ENCODE results near the gene CDH23. TPM values are rescaled to one million over a fixed set of nuclear protein-coding genes. Genes with fewer than 3 reads are reported as not detected.

Gene CDH23
- total RNA-seq, 1 experiment from 2014 or later: 0.14 TPM

- no peak for DNase-seq (ENCODE audit: low spot score)
These were observed 242.4 kb downstream of the CDH23 start for GRCh38 chr10:71638822-71639719.

- no peak for DNase-seq (ENCODE audit: low spot score)
These were observed 243.9 kb downstream of the CDH23 start for GRCh38 chr10:71640607-71641006.

- no peak for DNase-seq (ENCODE audit: low spot score)
These were observed 244.7 kb downstream of the CDH23 start for GRCh38 chr10:71641449-71641848.

DNA sequence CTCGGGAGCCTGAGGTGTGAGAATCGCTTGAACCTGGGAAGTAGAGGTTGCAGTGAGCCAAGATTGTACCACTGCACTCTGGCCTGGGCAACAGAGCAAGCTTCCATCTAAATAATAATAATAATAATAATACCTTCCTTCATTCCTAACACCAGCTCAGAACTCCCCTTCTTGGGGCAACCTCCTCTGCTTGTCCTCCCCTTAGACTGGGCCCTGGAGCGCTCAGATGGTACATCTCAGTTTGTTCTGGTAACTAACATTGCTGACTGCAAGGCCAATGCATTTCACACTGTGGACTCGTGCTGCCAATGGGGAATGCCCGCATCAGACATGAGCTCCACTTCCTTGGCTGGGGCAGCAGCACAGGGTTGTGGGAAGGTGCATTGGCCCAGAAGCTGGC lies 245.3 kb downstream of the CDH23 start:
- DNase-seq (ENCODE audit: low spot score): no peak

DNA sequence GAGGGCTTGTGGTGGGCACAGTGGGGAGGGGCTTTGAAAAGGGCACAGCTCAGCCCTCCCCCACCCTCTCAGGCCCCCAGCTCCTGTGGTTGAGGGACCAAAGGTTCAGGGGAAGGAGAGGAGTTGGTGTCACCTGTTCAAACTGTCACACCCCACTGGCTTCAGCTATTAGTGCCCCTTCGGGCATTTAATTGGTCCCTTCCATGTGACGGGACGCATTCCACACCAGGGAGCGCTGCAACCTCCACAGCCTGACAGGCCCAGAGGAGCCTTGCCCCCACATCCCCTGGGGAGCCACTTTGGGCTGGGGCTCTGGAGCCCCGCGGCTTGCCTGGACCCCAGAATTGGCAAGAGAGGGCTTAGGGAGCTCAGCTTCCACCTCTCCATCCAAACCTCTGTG lies 247.2 kb downstream of the CDH23 start:
- DNase-seq (ENCODE audit: low spot score): no peak

GRCh38 chr10:71644307-71645180 lies 247.8 kb downstream of the CDH23 start:
- no peak for DNase-seq (ENCODE audit: low spot score)

DNA sequence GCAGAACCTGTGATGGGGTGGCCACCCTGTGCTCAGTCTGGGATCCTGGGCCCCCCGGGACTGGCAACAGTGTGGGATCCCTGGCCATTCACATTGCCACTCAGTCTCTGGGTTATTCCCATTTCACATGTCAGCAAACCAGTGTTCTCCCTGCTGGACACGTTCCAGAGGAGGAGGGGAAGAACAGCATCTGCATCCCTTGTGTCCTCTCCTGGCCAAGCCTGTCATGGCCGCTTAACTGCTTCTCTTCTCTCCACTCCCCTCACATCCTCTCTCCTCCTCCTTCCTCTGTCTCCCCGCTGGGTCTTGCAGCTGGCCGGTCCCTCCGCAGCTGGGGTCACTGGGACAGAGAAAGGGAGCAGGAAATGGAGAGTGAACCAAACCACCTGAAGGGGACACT lies 248.5 kb downstream of the CDH23 start:
- no peak for DNase-seq (ENCODE audit: low spot score)

- DNase-seq (ENCODE audit: low spot score): no peak
These were observed 249.3 kb downstream of the CDH23 start for GRCh38 chr10:71646037-71646436.

DNA sequence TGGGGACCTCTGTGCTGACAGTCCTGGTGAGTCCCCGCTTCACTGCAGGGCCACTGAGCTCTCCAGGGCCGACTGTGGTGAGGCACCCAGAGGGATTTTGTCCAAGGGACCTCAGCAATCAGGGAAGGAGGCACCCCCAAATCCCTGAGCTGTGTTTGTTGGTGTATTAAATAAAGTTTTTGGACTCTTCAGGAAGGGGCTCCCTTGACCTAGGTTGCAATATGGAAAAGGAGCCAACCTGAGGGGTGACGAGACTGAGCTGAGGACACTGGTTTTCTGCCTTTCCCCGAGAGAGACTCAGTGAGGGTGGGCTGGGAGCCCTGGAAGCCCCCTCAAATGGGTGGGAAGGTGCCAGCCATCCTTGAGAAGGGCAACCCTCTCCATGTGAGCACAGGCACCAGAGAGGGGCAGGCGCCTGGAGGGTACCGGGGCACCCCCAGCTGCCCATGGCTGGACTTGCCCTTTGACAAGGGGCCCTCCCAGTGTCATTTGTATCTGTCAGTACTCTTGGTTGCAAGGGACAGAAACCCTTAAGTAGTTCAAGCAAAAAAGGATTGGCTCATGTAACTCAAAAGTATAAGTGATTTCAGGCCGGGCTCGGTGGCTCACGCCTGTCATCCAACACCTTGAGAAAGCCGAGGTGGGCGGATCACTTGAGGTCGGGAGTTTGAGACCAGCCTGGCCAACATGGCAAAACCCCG lies 250.0 kb downstream of the CDH23 start:
- DNase-seq (ENCODE audit: low spot score): no peak

DNA sequence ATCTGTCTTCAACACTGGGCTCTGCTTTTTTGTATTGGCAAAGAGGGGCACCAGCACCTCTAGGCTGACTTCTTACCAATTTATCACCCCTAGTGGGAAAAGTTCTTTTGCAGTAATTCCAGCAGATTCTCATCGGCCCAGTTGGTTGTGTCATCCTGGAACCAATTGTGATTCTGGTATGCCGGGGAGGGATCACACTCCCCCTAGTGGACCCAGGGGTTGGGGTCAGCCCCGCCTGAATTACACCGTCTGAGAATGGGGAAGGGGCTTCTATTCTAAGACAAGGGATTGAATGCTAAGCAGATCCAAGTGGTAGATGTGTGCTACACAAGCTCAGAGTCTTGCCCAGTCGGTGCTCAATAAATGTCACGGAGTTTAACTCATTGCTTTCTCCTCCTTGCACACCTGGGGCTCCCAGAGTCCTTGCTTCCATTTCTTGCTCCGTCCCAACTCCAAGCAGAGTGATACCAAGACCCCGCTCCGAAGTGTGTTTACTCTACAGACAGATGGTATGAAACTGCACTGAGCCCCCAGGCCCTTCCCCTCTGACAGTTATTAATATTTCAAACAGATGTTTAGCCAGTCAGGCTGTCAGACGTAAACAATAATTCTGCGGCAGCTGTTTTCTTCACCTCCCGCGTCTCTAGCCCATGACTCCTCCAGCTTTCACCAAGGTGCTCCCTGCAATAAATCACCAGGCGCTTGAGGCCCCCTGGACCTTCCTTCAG lies 251.0 kb downstream of the CDH23 start:
- no peak for DNase-seq (ENCODE audit: low spot score)

DNA sequence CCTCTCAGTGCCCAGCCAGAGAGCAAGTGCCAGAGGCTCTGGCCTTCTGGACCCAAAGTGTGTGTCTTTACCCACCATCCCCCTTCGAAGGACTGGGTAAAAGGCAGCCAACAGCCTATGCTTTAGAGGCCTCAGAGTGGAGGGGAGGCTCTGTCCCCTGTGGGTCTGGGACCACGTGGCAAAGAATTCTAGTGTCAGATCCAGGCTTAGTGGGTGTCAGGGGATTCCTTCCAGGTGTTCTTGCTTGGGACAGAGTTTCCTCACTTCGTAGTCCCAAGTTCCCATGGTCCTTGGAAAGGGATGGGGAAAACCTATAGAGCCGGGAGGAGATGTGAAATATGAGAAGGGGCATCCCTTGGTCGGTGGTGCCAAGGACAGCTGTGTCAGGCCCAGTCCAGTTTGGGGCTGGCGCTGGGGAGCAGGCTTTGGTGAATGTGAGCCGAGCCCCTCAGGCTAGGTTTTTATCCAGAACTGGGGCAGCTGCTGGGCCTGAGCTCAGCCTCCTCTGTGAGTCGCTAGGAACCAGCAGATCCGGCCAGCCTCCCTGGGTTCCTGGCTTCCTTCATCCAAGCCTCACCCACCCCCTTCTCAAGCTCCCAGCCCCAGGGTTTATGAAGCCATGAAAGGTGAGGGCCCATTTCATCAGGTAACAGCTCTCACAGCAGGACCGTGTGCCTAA lies 251.7 kb downstream of the CDH23 start:
- no peak for DNase-seq (ENCODE audit: low spot score)

- DNase-seq (ENCODE audit: low spot score): peak; percentile 55
These were observed 252.2 kb downstream of the CDH23 start for GRCh38 chr10:71648933-71649320.

- DNase-seq (ENCODE audit: low spot score): no peak
These were observed 252.9 kb downstream of the CDH23 start for GRCh38 chr10:71649631-71650030.

DNA sequence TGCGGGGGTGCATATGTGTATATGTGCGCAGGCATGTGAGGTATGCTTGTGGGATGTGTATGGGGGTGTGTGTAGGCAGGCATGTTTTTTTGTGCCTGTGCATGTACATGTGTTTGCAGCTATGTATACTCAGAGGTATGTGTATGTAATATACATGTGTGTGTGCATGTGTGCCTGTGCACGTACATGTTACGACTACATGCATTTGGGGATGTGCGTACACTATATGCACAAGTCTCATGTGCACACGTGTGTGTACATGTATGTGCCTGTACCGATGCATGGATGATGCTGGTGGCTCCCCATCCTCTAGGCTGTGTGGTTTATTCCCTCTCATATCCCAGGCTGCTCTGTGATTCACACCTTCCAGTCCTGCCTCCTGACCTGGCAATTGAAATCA lies 253.7 kb downstream of the CDH23 start:
- DNase-seq (ENCODE audit: low spot score): no peak

GRCh38 chr10:71651428-71651827 lies 254.7 kb downstream of the CDH23 start:
- no peak for DNase-seq (ENCODE audit: low spot score)

- no peak for DNase-seq (ENCODE audit: low spot score)
These were observed 255.2 kb downstream of the CDH23 start for GRCh38 chr10:71651928-71652327.

DNA sequence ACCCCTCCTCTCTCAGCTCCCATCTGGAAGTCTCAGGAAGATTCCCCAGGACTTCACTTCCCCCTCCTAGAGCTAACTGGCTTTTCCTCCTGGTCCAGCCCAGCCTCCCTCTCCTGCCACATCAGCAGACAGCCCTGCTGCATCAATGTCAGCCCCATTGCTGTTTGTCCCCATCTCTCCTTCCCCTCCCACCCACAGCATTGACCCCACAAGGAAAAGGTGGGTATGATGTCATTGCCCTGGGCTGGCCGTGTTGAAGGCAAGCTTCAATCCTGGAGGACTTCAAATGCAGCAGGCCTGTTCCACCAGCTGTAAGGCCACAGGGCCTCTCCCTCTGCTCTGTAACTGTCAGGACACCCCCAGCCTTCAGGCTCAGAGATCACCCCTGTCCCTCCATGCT lies 256.3 kb downstream of the CDH23 start:
- no peak for DNase-seq (ENCODE audit: low spot score)

DNA sequence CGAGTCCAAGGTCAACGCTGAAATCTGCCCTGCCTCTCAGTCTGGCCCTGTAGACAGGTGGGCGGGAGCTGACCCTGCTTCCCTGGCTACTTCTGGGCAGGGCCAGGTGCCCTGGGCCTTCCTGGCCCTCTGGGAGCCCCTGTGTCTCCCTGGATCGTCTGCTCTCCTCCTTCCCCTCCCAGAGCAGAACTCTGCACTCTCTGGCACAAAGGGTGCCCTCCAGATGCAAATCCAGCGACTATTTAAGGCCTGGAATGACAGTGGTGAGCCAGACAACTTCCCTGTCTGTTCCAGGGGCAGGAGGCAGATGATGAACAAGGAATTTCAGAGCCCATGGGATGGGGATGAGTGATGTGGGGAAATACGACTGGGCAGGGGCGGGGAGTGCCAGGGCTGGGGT lies 259.5 kb downstream of the CDH23 start:
- no peak for DNase-seq (ENCODE audit: low spot score)

- no peak for DNase-seq (ENCODE audit: low spot score)
These were observed 261.1 kb downstream of the CDH23 start for GRCh38 chr10:71657604-71658466.

DNA sequence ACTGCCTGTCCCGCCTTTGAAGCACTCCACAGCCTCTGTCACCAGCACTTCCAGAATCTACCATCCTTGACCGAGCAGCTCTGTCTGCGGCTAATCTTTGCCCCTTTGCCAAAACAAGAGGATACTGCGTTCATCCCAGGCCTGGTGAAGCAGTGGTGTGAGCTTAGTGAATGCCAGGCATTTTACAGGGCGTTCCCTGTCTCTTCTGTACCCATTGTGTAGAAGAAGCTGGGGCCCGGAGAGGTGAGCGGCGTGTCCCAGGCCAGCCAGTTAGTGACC lies 261.7 kb downstream of the CDH23 start:
- DNase-seq (ENCODE audit: low spot score): no peak

All from A172 (cell line).